AG09319 (cell line): ENCODE data around the gene LAMA4.

Experiments used
- DNase-seq: peaks from one replicate; pipeline ENCODE4 v3.0.0-alpha.2; 2010; ENCODE audit warnings: low read depth; ENCODE audit errors: extremely low read depth
- TF ChIP-seq, protein P1 (sequence below): IDR thresholded peaks from 2 replicates; pipeline ENCODE4 v1.5.1; 2011; ENCODE audit warnings: low read depth, mild to moderate bottlenecking, inconsistent platforms, low read length, moderate library complexity

LAMA4 gene

GRCh38 chr6:112199001-112199403 is 55.4 kb downstream of the LAMA4 start:
- TF ChIP-seq, protein P1, sequence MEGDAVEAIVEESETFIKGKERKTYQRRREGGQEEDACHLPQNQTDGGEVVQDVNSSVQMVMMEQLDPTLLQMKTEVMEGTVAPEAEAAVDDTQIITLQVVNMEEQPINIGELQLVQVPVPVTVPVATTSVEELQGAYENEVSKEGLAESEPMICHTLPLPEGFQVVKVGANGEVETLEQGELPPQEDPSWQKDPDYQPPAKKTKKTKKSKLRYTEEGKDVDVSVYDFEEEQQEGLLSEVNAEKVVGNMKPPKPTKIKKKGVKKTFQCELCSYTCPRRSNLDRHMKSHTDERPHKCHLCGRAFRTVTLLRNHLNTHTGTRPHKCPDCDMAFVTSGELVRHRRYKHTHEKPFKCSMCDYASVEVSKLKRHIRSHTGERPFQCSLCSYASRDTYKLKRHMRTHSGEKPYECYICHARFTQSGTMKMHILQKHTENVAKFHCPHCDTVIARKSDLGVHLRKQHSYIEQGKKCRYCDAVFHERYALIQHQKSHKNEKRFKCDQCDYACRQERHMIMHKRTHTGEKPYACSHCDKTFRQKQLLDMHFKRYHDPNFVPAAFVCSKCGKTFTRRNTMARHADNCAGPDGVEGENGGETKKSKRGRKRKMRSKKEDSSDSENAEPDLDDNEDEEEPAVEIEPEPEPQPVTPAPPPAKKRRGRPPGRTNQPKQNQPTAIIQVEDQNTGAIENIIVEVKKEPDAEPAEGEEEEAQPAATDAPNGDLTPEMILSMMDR = no peak
- DNase-seq = no peak

- DNase-seq = no peak
- TF ChIP-seq, protein P1 = no peak
These were observed 55.8 kb downstream of the LAMA4 start for GRCh38 chr6:112198582-112198981.

DNA sequence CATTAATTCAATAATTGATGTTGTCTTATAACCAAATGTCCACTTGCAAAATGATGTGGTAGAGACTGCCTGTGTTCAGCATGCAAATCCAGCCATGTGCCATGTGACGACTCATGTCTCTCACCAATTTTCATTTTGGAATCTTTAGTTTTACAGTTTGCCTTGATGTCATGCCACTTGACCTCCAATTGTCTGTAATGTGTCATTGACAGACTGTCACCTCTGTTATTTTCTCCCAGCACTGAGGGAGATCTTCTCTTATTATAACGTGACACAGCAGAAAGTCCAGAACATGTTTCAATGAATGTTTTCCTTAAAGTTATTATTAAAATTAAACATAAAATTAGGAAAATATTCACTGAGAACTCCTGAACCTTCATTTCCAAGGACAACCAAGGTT is 56.7 kb downstream of the LAMA4 start:
- TF ChIP-seq, protein P1 = no peak
- DNase-seq = no peak

DNA sequence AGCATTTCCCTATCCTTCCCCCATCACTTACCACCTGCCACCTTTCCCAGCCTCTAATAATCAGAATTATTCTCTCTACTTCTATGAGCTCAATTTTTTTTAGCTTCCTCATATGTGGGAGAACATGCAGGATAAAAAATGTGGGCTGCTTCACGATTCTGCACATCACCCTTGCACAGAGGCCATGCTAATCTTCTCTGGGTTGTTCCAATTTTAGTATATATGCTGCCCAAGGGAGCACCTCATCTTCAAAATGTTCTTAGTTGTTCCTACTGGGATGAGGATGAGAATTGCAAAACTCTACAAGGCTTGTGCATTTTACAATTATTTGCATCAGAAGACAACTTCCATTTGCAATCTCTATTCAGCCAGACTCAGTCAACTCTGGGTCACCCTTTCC is 58.1 kb downstream of the LAMA4 start:
- DNase-seq = no peak
- TF ChIP-seq, protein P1 = no peak

GRCh38 chr6:112195166-112195565 is 59.2 kb downstream of the LAMA4 start:
- TF ChIP-seq, protein P1 = no peak
- DNase-seq = no peak

- TF ChIP-seq, protein P1 = no peak
These were observed 59.9 kb downstream of the LAMA4 start for GRCh38 chr6:112194511-112194910.

DNA sequence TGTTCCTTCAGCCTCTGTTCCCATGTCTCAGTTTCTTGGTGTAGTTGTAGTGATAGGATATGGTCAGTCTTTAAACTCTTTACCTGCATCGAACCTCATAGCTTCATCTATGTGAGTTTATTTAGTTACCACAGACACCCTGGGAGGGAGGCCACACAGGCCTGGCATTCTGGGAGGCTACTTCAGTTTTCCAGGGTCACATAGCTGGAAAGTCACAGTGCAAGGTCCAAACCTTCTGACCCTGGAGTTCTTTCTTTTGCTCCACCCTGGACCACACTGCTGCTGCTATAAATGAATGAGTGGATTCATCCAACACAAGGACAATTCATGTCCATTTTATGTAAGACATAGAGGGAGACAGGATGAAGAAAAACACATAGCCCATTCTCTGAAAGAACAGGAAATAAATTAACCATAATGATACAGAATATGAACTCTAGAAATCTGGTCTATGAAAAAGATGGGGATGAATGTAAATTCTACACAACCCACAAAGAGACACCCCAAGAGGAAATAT is 60.8 kb downstream of the LAMA4 start:
- DNase-seq = no peak
- TF ChIP-seq, protein P1 = no peak

More at GRCh38 chr6:112194511-112194910, 59.9 kb downstream of the LAMA4 start:
- DNase-seq = no peak
